SK-N-SH treated with all-trans-retinoic acid at 6 μM for 48 hours (cell line): ENCODE measurements around the gene ADAMTS13.

Experiments used
- ATAC-seq: fragments of 200-7000 bp; cut with Tn5 transposase; 3 replicates; pipeline ENCODE4 v1.9.1; 2020; ENCODE audit warnings: mild to moderate bottlenecking, moderate library complexity
- ARNTL ChIP-seq: fragments of 450-650 bp; formaldehyde crosslinking; IDR thresholded peaks from 2 replicates; pipeline ENCODE4 v1.5.0; 2020; ENCODE audit warnings: low read depth, mild to moderate bottlenecking, moderate library complexity, borderline replicate concordance
- BACH2 ChIP-seq: fragments of 250-450 bp; sonication (Bioruptor Pico); IDR thresholded peaks from 2 replicates; pipeline ENCODE4 v1.9.0; 2021; ENCODE audit warnings: mild to moderate bottlenecking, borderline replicate concordance
- CREB5 ChIP-seq: fragments of 250-450 bp; sonication (Bioruptor Pico); IDR thresholded peaks from 2 replicates; pipeline ENCODE4 v1.5.1; 2020; ENCODE audit warnings: low read depth, mild to moderate bottlenecking, moderate library complexity
- CSRNP3 ChIP-seq: fragments of 250-450 bp; sonication (Bioruptor Pico); IDR thresholded peaks from 2 replicates; pipeline ENCODE4 v1.5.1; 2021; ENCODE audit warnings: mild to moderate bottlenecking, moderate library complexity
- ESRRG ChIP-seq: fragments of 250-450 bp; sonication (Bioruptor Pico); IDR thresholded peaks from 2 replicates; pipeline ENCODE4 v1.6.1; 2021; ENCODE audit warnings: mild to moderate bottlenecking
- GLIS3 ChIP-seq: fragments of 250-450 bp; sonication (Bioruptor Pico); IDR thresholded peaks from 2 replicates; pipeline ENCODE4 v1.5.0; 2020; ENCODE audit warnings: mild to moderate bottlenecking, moderate library complexity
- ISL1 ChIP-seq: fragments of 250-450 bp; sonication (Bioruptor Pico); IDR thresholded peaks from 2 replicates; pipeline ENCODE4 v2.1.2; 2022; ENCODE audit warnings: mild to moderate bottlenecking, moderate library complexity
- OSR1 ChIP-seq: fragments of 250-450 bp; sonication (Bioruptor Pico); IDR thresholded peaks from 2 replicates; pipeline ENCODE4 v1.8.0; 2022; ENCODE audit warnings: moderate library complexity, mild to moderate bottlenecking, inconsistent platforms
- PATZ1 ChIP-seq: fragments of 250-450 bp; sonication (Bioruptor Pico); IDR thresholded peaks from 2 replicates; pipeline ENCODE4 v1.8.0; 2020; ENCODE audit warnings: mild to moderate bottlenecking, moderate library complexity, borderline replicate concordance
- POU6F1 ChIP-seq: fragments of 250-450 bp; sonication (Bioruptor Pico); IDR thresholded peaks from 2 replicates; pipeline ENCODE4 v1.8.0; 2021; ENCODE audit warnings: low read depth, mild to moderate bottlenecking, moderate library complexity, borderline replicate concordance
- PPARA ChIP-seq: fragments of 250-450 bp; sonication (Bioruptor Pico); IDR thresholded peaks from 2 replicates; pipeline ENCODE4 v1.5.0; 2020; ENCODE audit warnings: mild to moderate bottlenecking, borderline replicate concordance
- SNAI2 ChIP-seq: fragments of 250-450 bp; sonication (Bioruptor Pico); IDR thresholded peaks from 2 replicates; pipeline ENCODE4 v1.5.0; 2020; ENCODE audit warnings: mild to moderate bottlenecking, moderate library complexity
- TCF4 ChIP-seq: fragments of 250-450 bp; sonication (Bioruptor Pico); IDR thresholded peaks from 2 replicates; pipeline ENCODE4 v1.8.0; 2021; ENCODE audit warnings: mild to moderate bottlenecking, moderate library complexity, borderline replicate concordance
- TOX ChIP-seq: fragments of 250-450 bp; sonication (Bioruptor Pico); IDR thresholded peaks from 2 replicates; pipeline ENCODE4 v1.8.0; 2021; ENCODE audit warnings: mild to moderate bottlenecking, moderate library complexity, borderline replicate concordance
- TSHZ2 ChIP-seq: fragments of 250-450 bp; sonication (Bioruptor Pico); IDR thresholded peaks from 2 replicates; pipeline ENCODE4 v1.5.0; 2020; ENCODE audit warnings: mild to moderate bottlenecking, moderate library complexity
- ZC3H10 ChIP-seq: fragments of 250-450 bp; sonication (Bioruptor Pico); IDR thresholded peaks from 2 replicates; pipeline ENCODE4 v1.5.1; 2021; ENCODE audit warnings: mild to moderate bottlenecking, moderate library complexity
- ZFP3 ChIP-seq: fragments of 250-450 bp; sonication (Bioruptor Pico); IDR thresholded peaks from 2 replicates; pipeline ENCODE4 v1.5.0; 2020; ENCODE audit warnings: mild to moderate bottlenecking, moderate library complexity
- ZFP30 ChIP-seq: fragments of 450-650 bp; formaldehyde crosslinking; IDR thresholded peaks from 2 replicates; pipeline ENCODE4 v1.5.0; 2022; ENCODE audit warnings: mild to moderate bottlenecking, moderate library complexity
- ZNF565 ChIP-seq: fragments of 450-650 bp; formaldehyde crosslinking; conservative IDR thresholded peaks from 2 replicates; pipeline ENCODE4 v1.5.0; 2020; ENCODE audit warnings: low read depth, mild to moderate bottlenecking, moderate library complexity
- ZNF8 ChIP-seq: fragments of 450-650 bp; formaldehyde crosslinking; IDR thresholded peaks from 2 replicates; pipeline ENCODE4 v1.5.0; 2020; ENCODE audit warnings: mild to moderate bottlenecking, moderate library complexity

Gene ADAMTS13

GRCh38 chr9:133420392-133420827 is 1.8 kb upstream of the ADAMTS13 start:
- no peak for TF ChIP-seq ZC3H10 (CRISPR knock-in tag)
- no peak for ATAC-seq

- TF ChIP-seq GLIS3 (CRISPR knock-in tag), result no peak
- TF ChIP-seq BACH2 (CRISPR knock-in tag), result no peak
- TF ChIP-seq TCF4, result no peak
- TF ChIP-seq ZNF565 (CRISPR knock-in tag), result no peak
- TF ChIP-seq PPARA (CRISPR knock-in tag), result no peak
- TF ChIP-seq ZFP3 (CRISPR knock-in tag), result no peak
- no peak for TF ChIP-seq OSR1
- TF ChIP-seq ISL1 (CRISPR knock-in tag), result no peak
- TF ChIP-seq TOX (CRISPR knock-in tag), result no peak
- TF ChIP-seq ARNTL, result no peak
- TF ChIP-seq ESRRG, result no peak
- no peak for TF ChIP-seq ZNF8 (CRISPR knock-in tag)
- no peak for TF ChIP-seq CREB5 (CRISPR knock-in tag)
- TF ChIP-seq, all 23 proteins: peak for 0
- ATAC-seq, result no peak
Measured at GRCh38 chr9:133423216-133423615, 1.0 kb downstream of the ADAMTS13 start.

GRCh38 chr9:133424187-133424586 is 2.0 kb downstream of the ADAMTS13 start:
- TF ChIP-seq SNAI2 (no peak), TSHZ2 (no peak), PATZ1 (CRISPR knock-in tag) (no peak), CREB5 (CRISPR knock-in tag) (no peak), ESRRG (no peak), TCF4 (no peak), ZNF565 (CRISPR knock-in tag) (no peak)
- ATAC-seq, result no peak

- ATAC-seq, result no peak
- no peak for TF ChIP-seq BACH2 (CRISPR knock-in tag)
- TF ChIP-seq OSR1, result no peak
- no peak for TF ChIP-seq TSHZ2
- no peak for TF ChIP-seq ZFP3 (CRISPR knock-in tag)
- TF ChIP-seq GLIS3 (CRISPR knock-in tag), result no peak
- TF ChIP-seq ISL1 (CRISPR knock-in tag), result no peak
- TF ChIP-seq ESRRG, result no peak
- no peak for TF ChIP-seq ZC3H10 (CRISPR knock-in tag)
- no peak for TF ChIP-seq ZNF8 (CRISPR knock-in tag)
- TF ChIP-seq PATZ1 (CRISPR knock-in tag), result no peak
- TF ChIP-seq ZFP30 (CRISPR knock-in tag), result no peak
- TF ChIP-seq CSRNP3, result no peak
- no peak for TF ChIP-seq POU6F1 (CRISPR knock-in tag)
Measured at GRCh38 chr9:133425049-133425632, 3.0 kb downstream of the ADAMTS13 start.
